Measurements from ENCODE around the gene TRERF1. TPM values are rescaled to one million over a fixed set of nuclear protein-coding genes. Genes with fewer than 3 reads are reported as not detected.

The TRERF1 gene
- total RNA-seq, 4 donors from 2014 or later: 0.47 to 0.87 (median 0.50) TPM

DNA sequence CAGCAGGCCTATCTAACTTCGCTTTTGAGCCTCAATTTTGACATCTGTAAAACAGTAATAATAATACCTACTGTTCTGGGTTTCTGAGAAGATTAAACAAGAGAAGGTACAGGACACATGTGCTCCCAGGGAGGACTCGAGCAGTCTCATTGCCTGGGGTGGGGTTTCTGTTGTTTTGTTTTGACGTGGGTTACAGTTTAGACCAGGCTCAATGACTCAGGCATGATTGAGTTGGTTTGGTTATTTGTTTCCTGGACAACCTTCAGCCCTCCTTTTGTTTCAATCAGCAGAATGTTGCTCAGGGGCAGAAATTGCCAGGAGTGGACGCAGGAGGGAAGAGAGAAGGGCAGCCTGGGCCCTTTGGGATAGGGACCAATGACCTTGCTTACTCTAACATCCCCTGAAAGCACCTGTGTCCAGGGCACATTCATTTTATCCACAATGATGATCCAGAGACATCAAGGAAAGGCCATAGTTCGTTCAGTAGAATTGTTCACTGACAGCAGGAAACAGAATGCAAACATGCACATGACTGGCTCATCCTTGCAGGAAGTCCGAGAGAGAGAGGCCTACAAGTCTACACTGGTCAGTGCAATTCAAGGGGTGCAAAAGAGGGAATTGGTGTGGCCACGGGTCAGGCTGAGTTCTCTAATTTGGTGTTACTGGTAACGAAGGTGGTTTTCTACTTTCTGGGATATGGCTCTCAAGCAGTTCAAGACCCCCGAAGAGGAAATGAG, 159.6 kb downstream of the TRERF1 start:
- H3K27me3 ChIP-seq: no peaks in the 10 kb centered on the region
- H3K36me3 ChIP-seq: no peaks in the 10 kb centered on the region
- TF ChIP-seq, protein P1, sequence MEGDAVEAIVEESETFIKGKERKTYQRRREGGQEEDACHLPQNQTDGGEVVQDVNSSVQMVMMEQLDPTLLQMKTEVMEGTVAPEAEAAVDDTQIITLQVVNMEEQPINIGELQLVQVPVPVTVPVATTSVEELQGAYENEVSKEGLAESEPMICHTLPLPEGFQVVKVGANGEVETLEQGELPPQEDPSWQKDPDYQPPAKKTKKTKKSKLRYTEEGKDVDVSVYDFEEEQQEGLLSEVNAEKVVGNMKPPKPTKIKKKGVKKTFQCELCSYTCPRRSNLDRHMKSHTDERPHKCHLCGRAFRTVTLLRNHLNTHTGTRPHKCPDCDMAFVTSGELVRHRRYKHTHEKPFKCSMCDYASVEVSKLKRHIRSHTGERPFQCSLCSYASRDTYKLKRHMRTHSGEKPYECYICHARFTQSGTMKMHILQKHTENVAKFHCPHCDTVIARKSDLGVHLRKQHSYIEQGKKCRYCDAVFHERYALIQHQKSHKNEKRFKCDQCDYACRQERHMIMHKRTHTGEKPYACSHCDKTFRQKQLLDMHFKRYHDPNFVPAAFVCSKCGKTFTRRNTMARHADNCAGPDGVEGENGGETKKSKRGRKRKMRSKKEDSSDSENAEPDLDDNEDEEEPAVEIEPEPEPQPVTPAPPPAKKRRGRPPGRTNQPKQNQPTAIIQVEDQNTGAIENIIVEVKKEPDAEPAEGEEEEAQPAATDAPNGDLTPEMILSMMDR (IDR thresholded peaks at IDR 0.05 in 4 of 5, conservative IDR thresholded peaks at IDR 0.05 in 1 of 5): no peak
- no peak for TF ChIP-seq POLR2A (IDR thresholded peaks at IDR 0.05)
- intact Hi-C loops (cut with DNase I; ENCODE audit: low total_unique reads) (no loop called here), in situ Hi-C loops (cut with MboI; ENCODE audit: low sequenced_read_pairs in 4 of 4) (no loop called here)
- no peak for ATAC-seq
- no peaks in the 10 kb centered on the region for H3K9me3 ChIP-seq
- no peak overlapping the region for H3K4me3 ChIP-seq
- H3K27ac ChIP-seq: no peak overlapping the region
- peaks cover 0 to 6% of the 10 kb centered on the region in 2 donors for H3K4me1 ChIP-seq
- DNase-seq: no peak

- H3K9me3 ChIP-seq: no peaks in the 10 kb centered on the region
- TF ChIP-seq, protein P1 (IDR thresholded peaks at IDR 0.05 in 4 of 5, conservative IDR thresholded peaks at IDR 0.05 in 1 of 5): no peak
- in situ Hi-C loops (cut with MboI; ENCODE audit: low sequenced_read_pairs in 4 of 4) (no loop called here), intact Hi-C loops (cut with DNase I; ENCODE audit: low total_unique reads) (no loop called here)
- ATAC-seq (no peak), DNase-seq (no peak)
- no peaks in the 10 kb centered on the region for H3K4me1 ChIP-seq
- no peak overlapping the region for H3K27ac ChIP-seq
- H3K36me3 ChIP-seq: no peaks in the 10 kb centered on the region
- H3K27me3 ChIP-seq: no peaks in the 10 kb centered on the region
- no peak overlapping the region for H3K4me3 ChIP-seq
Measured at GRCh38 chr6:42287756-42288155, 164.0 kb downstream of the TRERF1 start.

DNA sequence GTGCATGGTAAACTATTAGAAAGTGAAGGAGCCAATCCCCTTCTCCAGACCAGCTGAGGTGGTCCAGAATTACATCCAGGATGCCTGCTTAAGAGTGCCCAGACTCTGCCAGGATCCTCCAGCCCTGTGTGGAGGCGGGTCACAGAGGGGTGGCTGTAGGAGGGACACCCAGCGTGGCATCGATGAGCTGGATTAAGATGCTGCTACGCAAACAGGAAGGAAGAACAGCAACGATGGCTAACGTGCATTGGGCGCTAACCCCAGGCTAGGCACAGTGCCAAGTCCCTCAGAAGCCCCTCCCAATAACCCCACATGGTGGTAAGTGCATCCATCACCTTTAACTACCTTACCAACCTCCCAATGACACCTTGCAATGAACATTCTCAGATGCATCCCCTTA, 170.2 kb downstream of the TRERF1 start:
- DNase-seq (no peak), ATAC-seq (no peak)
- in situ Hi-C loops (cut with MboI; ENCODE audit: low sequenced_read_pairs in 4 of 4): no loop called here
- Histone ChIP-seq H3K4me1 (peaks cover 14 to 15% of the 10 kb centered on the region in 2 donors), H3K27ac (no peak overlapping the region), H3K9me3 (no peaks in the 10 kb centered on the region), H3K27me3 (no peaks in the 10 kb centered on the region), H3K36me3 (no peaks in the 10 kb centered on the region), H3K4me3 (no peak overlapping the region)
- intact Hi-C loops (cut with DNase I; ENCODE audit: low total_unique reads): no loop called here
- TF ChIP-seq POLR2A (IDR thresholded peaks at IDR 0.05): no peak
- TF ChIP-seq, protein P1 (IDR thresholded peaks at IDR 0.05 in 4 of 5, conservative IDR thresholded peaks at IDR 0.05 in 1 of 5): no peak

DNA sequence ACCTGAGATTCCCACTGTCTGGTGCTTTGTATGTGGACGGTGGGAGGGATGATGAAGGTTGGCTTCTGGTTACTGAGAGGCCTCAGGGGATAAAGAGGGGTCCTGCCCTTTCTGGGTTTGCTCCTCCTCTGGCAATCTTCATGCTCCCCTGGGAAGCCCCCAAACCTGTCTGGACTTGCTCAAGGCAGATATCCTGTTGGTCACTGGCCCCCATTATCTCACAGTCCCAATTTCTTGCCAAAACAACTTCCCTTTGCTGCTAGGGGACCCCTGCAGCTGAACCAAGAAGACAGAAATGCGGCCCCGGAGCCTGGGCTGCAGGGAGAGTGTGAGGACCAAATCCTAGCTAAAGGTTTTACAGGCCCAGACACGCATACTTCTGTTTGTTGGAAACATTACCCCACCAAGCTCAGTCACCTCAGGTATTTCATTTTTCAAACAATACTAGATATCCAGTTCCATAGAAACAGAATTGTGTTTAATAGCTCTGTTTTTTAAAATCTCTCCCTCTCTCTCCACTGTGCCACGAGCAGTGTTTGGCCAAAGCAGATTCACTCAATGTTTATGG, 170.7 kb downstream of the TRERF1 start:
- intact Hi-C loops (cut with DNase I; ENCODE audit: low total_unique reads): no loop called here
- H3K27me3 ChIP-seq: no peaks in the 10 kb centered on the region
- ATAC-seq (no peak), DNase-seq (no peak)
- H3K27ac ChIP-seq: no peak overlapping the region
- no peaks in the 10 kb centered on the region for H3K9me3 ChIP-seq
- H3K4me3 ChIP-seq: no peak overlapping the region
- TF ChIP-seq POLR2A (IDR thresholded peaks at IDR 0.05): no peak
- TF ChIP-seq, protein P1 (IDR thresholded peaks at IDR 0.05 in 4 of 5, conservative IDR thresholded peaks at IDR 0.05 in 1 of 5): no peak
- in situ Hi-C loops (cut with MboI; ENCODE audit: low sequenced_read_pairs in 4 of 4): no loop called here
- H3K4me1 ChIP-seq: peaks cover 14 to 15% of the 10 kb centered on the region in 2 donors
- no peaks in the 10 kb centered on the region for H3K36me3 ChIP-seq

All from gastrocnemius medialis (tissue), 4 donors.